ENCODE results near the gene BUD31. TPM values are rescaled to one million over a fixed set of nuclear protein-coding genes. Genes with fewer than 3 reads are reported as not detected.

The BUD31 gene
- total and polyA plus RNA-seq, 9 of the 15 experiments (the other 6 are each of a cell fraction or from before 2014, with no cell fraction given), result 105 to 342 (median 247) TPM

DNA sequence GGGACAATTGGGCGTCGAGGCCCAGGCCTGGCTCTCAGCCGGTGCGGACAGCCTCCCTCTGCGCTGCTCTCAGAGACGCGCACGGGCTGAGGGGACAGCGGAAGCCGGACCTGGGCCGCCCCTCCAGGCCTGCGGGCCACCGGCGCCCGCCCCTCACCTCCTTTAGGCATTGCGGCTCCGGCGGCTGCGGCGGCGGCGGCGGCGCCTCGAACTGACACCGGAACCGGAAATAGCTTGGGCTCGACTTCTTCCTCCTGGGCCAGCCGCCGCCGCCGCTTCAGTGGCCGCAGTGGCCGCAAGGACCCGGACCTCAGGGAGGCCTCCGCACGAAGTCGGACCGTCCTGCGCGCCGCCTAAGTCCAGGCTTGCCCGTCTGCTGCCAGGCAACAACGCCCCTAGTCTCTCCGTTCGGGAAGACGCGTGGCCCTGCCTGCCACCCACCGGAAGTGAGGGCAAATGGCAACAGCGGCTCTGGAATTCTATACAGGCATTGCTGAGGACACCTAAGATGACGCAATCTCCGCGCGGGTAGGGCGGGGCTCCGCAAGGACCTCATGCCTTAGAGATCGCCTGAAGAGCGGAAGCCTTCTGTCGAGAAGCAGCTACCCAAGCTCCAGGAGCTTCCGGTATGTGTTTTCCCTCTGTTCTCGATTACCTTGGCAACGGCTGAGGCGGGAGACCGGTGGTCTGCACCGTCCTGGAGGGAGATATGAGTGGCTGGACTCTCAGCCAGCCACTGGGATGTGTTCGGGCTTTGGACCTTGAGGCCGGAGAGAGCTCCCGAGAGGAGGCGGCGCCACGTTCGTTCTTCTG, at the start of gene BUD31, which contains the start of gene PDAP1 (continued):
- TF ChIP-seq ZNF79 (CRISPR knock-in tag; IDR thresholded peaks at IDR 0.05; ENCODE audit: low read depth) (0 out of 2 replicates have a peak, but pooled peaks have one; percentile 22), ZNF584 (CRISPR knock-in tag; IDR thresholded peaks at IDR 0.05; ENCODE audit: low read depth) (no peak; the same call in 1 of the 2 replicates), RAD21 (CRISPR knock-in tag; conservative IDR thresholded peaks at IDR 0.05 in 1 of 2, IDR thresholded peaks at IDR 0.05 in 1 of 2) (peak; percentile 31 to 42), KHSRP (IDR thresholded peaks at IDR 0.05) (no peak), ETV5 (CRISPR knock-in tag; IDR thresholded peaks at IDR 0.05; ENCODE audit: low read depth) (peak; percentile 95), TBP (optimal IDR thresholded peaks at IDR 0.05; ENCODE audit: low read depth, low read length) (peak; percentile 81), NELFE (IDR thresholded peaks at IDR 0.05; ENCODE audit: insufficient read depth, insufficient read length) (no peak), PRPF4 (IDR thresholded peaks at IDR 0.05; ENCODE audit: insufficient read depth, low read depth, low read length, poor library complexity, severe bottlenecking) (peak; percentile 61), HCFC1 (IDR thresholded peaks at IDR 0.05; ENCODE audit: low read depth, low read length) (peak; percentile 67), NFIX (CRISPR knock-in tag; IDR thresholded peaks at IDR 0.05; ENCODE audit: low read depth) (no peak), BHLHE40 (IDR thresholded peaks at IDR 0.05; ENCODE audit: low read length) (0 out of 2 replicates have a peak, but pooled peaks have one; percentile 10), MEIS2 (IDR thresholded peaks at IDR 0.05; ENCODE audit: partially characterized antibody) (no peak), ARID2 (IDR thresholded peaks at IDR 0.05) (no peak), ZNF766 (CRISPR knock-in tag; conservative IDR thresholded peaks at IDR 0.05) (peak; percentile 79), PML (IDR thresholded peaks at IDR 0.05; ENCODE audit: low read length) (peak; percentile 84), GTF2F1 (IDR thresholded peaks at IDR 0.05; ENCODE audit: low read depth, low read length) (peak; percentile 87; the same call in 1 of the 2 replicates)
- TF ChIP-seq, protein P1, sequence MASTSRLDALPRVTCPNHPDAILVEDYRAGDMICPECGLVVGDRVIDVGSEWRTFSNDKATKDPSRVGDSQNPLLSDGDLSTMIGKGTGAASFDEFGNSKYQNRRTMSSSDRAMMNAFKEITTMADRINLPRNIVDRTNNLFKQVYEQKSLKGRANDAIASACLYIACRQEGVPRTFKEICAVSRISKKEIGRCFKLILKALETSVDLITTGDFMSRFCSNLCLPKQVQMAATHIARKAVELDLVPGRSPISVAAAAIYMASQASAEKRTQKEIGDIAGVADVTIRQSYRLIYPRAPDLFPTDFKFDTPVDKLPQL (IDR thresholded peaks at IDR 0.05; ENCODE audit: extremely low read depth, insufficient read length), result no peak
- TF ChIP-seq, protein P2, sequence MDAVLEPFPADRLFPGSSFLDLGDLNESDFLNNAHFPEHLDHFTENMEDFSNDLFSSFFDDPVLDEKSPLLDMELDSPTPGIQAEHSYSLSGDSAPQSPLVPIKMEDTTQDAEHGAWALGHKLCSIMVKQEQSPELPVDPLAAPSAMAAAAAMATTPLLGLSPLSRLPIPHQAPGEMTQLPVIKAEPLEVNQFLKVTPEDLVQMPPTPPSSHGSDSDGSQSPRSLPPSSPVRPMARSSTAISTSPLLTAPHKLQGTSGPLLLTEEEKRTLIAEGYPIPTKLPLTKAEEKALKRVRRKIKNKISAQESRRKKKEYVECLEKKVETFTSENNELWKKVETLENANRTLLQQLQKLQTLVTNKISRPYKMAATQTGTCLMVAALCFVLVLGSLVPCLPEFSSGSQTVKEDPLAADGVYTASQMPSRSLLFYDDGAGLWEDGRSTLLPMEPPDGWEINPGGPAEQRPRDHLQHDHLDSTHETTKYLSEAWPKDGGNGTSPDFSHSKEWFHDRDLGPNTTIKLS (IDR thresholded peaks at IDR 0.05; ENCODE audit: borderline replicate concordance, low read depth), result peak; percentile 86
- TF ChIP-seq, protein P3, sequence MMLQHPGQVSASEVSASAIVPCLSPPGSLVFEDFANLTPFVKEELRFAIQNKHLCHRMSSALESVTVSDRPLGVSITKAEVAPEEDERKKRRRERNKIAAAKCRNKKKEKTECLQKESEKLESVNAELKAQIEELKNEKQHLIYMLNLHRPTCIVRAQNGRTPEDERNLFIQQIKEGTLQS (IDR thresholded peaks at IDR 0.05), result peak; percentile 100
- TF ChIP-seq, protein P3 (CRISPR knock-in tag; conservative IDR thresholded peaks at IDR 0.05), result peak; percentile 100
- TF ChIP-seq, protein P4, sequence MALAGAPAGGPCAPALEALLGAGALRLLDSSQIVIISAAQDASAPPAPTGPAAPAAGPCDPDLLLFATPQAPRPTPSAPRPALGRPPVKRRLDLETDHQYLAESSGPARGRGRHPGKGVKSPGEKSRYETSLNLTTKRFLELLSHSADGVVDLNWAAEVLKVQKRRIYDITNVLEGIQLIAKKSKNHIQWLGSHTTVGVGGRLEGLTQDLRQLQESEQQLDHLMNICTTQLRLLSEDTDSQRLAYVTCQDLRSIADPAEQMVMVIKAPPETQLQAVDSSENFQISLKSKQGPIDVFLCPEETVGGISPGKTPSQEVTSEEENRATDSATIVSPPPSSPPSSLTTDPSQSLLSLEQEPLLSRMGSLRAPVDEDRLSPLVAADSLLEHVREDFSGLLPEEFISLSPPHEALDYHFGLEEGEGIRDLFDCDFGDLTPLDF (CRISPR knock-in tag; IDR thresholded peaks at IDR 0.05), result peak; percentile 88
- TF ChIP-seq, protein P5, sequence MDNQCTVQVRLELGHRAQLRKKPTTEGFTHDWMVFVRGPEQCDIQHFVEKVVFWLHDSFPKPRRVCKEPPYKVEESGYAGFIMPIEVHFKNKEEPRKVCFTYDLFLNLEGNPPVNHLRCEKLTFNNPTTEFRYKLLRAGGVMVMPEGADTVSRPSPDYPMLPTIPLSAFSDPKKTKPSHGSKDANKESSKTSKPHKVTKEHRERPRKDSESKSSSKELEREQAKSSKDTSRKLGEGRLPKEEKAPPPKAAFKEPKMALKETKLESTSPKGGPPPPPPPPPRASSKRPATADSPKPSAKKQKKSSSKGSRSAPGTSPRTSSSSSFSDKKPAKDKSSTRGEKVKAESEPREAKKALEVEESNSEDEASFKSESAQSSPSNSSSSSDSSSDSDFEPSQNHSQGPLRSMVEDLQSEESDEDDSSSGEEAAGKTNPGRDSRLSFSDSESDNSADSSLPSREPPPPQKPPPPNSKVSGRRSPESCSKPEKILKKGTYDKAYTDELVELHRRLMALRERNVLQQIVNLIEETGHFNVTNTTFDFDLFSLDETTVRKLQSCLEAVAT (IDR thresholded peaks at IDR 0.05), result peak in 1 of 2 experiments; percentile 42; a peak in 1 of 4 replicates
